ENCODE results near the gene MSANTD2.

- TF ChIP-seq GATA2 (IDR thresholded peaks at IDR 0.05; ENCODE audit: low read depth, low read length) = no peak
- no peak for TF ChIP-seq GATA3 (IDR thresholded peaks at IDR 0.05; ENCODE audit: low read depth, low read length)
Observed at GRCh38 chr11:124758355-124759265, 41.6 kb downstream of the MSANTD2 start.

Measured in SH-SY5Y (cell line).